Esophagus muscularis mucosa (tissue), 4 donors: ENCODE results near the gene ERCC1.
"Not testable (repeated sequence)": the region's sequence is repeated elsewhere in the genome, so short reads cannot be mapped to it uniquely, and the experiment has no call there.

Experiments used
- EP300 ChIP-seq: sonication (generic); formaldehyde crosslinking; IDR thresholded peaks from one replicate; pipeline ENCODE4 v1.6.1; 2017; ENCODE audit warnings: antibody characterized with exemption
- POLR2A ChIP-seq: fragments of 450-650 bp; IDR thresholded peaks from one replicate; pipeline ENCODE4 v1.6.1; 2017; ENCODE audit warnings: antibody characterized with exemption, moderate library complexity, mild to moderate bottlenecking, low read depth
- POLR2AphosphoS5 ChIP-seq, 2 donors: sonication (generic); formaldehyde crosslinking; IDR thresholded peaks; one replicate each; pipeline ENCODE4 v1.6.1; 2017; ENCODE audit warnings: antibody characterized with exemption in 2 of 2
- TF ChIP-seq, protein P1 (sequence below), 3 experiments: fragments of 200-600 bp in 2 of 3; fragments of 450-650 bp in 1 of 3; sonication (generic) in 2 of 3; IDR thresholded peaks; one replicate each; pipeline ENCODE4 v1.5.1; 2017 to 2019; ENCODE audit warnings: antibody characterized with exemption in 3 of 3, mild to moderate bottlenecking in 2 of 3, moderate library complexity in 1 of 3

DNA sequence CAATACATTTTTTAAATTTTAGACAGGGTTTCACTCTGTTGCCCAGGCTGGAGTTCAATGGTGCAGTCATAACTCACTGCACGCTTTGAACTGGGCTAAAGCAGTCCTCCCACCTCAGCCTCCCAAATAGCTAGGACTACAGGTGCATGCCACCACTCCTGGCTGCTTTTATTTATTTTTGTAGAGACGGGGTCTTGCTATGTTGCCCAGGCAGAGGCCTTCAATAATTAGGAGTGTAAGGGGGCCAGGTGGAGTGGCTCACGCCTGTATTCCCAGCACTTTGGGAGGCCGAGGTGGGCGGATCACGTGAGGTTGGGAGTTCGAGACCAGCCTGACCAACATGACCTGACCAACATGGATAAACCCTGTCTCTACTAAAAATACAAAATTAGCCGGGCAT, 8.8 kb upstream of the ERCC1 start:
- TF ChIP-seq, protein P1, sequence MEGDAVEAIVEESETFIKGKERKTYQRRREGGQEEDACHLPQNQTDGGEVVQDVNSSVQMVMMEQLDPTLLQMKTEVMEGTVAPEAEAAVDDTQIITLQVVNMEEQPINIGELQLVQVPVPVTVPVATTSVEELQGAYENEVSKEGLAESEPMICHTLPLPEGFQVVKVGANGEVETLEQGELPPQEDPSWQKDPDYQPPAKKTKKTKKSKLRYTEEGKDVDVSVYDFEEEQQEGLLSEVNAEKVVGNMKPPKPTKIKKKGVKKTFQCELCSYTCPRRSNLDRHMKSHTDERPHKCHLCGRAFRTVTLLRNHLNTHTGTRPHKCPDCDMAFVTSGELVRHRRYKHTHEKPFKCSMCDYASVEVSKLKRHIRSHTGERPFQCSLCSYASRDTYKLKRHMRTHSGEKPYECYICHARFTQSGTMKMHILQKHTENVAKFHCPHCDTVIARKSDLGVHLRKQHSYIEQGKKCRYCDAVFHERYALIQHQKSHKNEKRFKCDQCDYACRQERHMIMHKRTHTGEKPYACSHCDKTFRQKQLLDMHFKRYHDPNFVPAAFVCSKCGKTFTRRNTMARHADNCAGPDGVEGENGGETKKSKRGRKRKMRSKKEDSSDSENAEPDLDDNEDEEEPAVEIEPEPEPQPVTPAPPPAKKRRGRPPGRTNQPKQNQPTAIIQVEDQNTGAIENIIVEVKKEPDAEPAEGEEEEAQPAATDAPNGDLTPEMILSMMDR (IDR thresholded peaks at IDR 0.05) = not testable (repeated sequence)
- TF ChIP-seq POLR2A; POLR2AphosphoS5 (IDR thresholded peaks at IDR 0.05); EP300: not testable (repeated sequence)
